GM23248 (cell line): ENCODE results near the gene ADRB2. TPM values are rescaled to one million over a fixed set of nuclear protein-coding genes. Genes with fewer than 3 reads are reported as not detected.
A peak's percentile ranks its signal among the peaks of the same experiment; 100 is the strongest.

Experiments used
- DNase-seq: peaks from one replicate; pipeline ENCODE4 v3.0.0-alpha.2; 2015
- H2AFZ ChIP-seq: fragments of 200-600 bp; sonication (generic); 2 replicates; pipeline ENCODE4 v1.6.1; 2016; ENCODE audit warnings: antibody characterized with exemption
- H3F3A ChIP-seq: fragments of 200-600 bp; sonication (generic); 2 replicates; pipeline ENCODE4 v1.6.1; 2016; ENCODE audit warnings: mild to moderate bottlenecking, antibody characterized with exemption, mixed run types; ENCODE audit not compliant: insufficient read depth
- H3K27ac ChIP-seq: fragments of 200-600 bp; sonication (generic); 2 replicates; pipeline ENCODE4 v1.5.1; 2016; ENCODE audit warnings: mild to moderate bottlenecking
- H3K27me3 ChIP-seq: fragments of 200-600 bp; sonication (generic); replicated peaks from 2 replicates; pipeline ENCODE4 v1.6.1; 2016; ENCODE audit warnings: mild to moderate bottlenecking; ENCODE audit not compliant: insufficient read depth
- H3K36me3 ChIP-seq: fragments of 200-600 bp; sonication (generic); 2 replicates; pipeline ENCODE4 v1.6.1; 2016; ENCODE audit warnings: low read depth, mild to moderate bottlenecking
- H3K4me1 ChIP-seq: fragments of 200-600 bp; sonication (generic); 2 replicates; pipeline ENCODE4 v1.6.1; 2016; ENCODE audit warnings: mild to moderate bottlenecking; ENCODE audit not compliant: insufficient read depth
- H3K4me2 ChIP-seq: fragments of 200-600 bp; sonication (generic); one replicate; pipeline ENCODE4 v1.6.1; 2016; ENCODE audit warnings: mild to moderate bottlenecking; ENCODE audit not compliant: unreplicated experiment
- H3K4me3 ChIP-seq: fragments of 200-600 bp; sonication (generic); 2 replicates; pipeline ENCODE4 v1.5.1; 2016; ENCODE audit warnings: mild to moderate bottlenecking
- H3K79me2 ChIP-seq: fragments of 200-600 bp; sonication (generic); 2 replicates; pipeline ENCODE4 v1.6.1; 2016; ENCODE audit warnings: mild to moderate bottlenecking; ENCODE audit not compliant: insufficient read depth
- H3K9ac ChIP-seq: fragments of 200-600 bp; sonication (generic); 2 replicates; pipeline ENCODE4 v1.6.1; 2016; ENCODE audit warnings: mild to moderate bottlenecking
- H3K9me2 ChIP-seq: fragments of 200-600 bp; sonication (generic); 2 replicates; pipeline ENCODE4 v1.6.1; 2016; ENCODE audit warnings: mixed run types, mild to moderate bottlenecking, moderate library complexity; ENCODE audit not compliant: insufficient read depth
- H3K9me3 ChIP-seq: fragments of 200-600 bp; sonication (generic); one replicate; pipeline ENCODE4 v1.6.1; 2017; ENCODE audit warnings: low read depth
- H4K20me1 ChIP-seq: fragments of 200-600 bp; sonication (generic); 2 replicates; pipeline ENCODE4 v1.6.0; 2016; ENCODE audit not compliant: insufficient read depth
- EZH2 ChIP-seq: fragments of 200-600 bp; sonication (generic); IDR thresholded peaks from 2 replicates; pipeline ENCODE4 v1.6.1; 2018; ENCODE audit warnings: antibody characterized with exemption, mild to moderate bottlenecking; ENCODE audit not compliant: insufficient read depth, poor library complexity, severe bottlenecking
- EZH2phosphoT487 ChIP-seq: fragments of 200-600 bp; sonication (generic); IDR thresholded peaks from 2 replicates; pipeline ENCODE4 v1.6.1; 2018; ENCODE audit warnings: antibody characterized with exemption, moderate library complexity, mild to moderate bottlenecking, low read depth; ENCODE audit not compliant: insufficient read depth
- WGBS, 2 experiments: methylation state at CpG; one replicate each; pipeline ENCODE4 v1.1.6; 2015 to 2017; ENCODE audit warnings: low lambda C conversion rate in 2 of 2, low coverage in 1 of 2; ENCODE audit errors: missing lambda C conversion rate in 2 of 2; 5-methylcytosine and 5-hydroxymethylcytosine counted together
- in situ Hi-C: fragments of 300-500 bp; cut with MboI; formaldehyde crosslinking; loops from 2 replicates; pipeline ENCODE4 v1.15.0; 2020
- polyA plus RNA-seq: library from polyadenylated mRNA; unstranded; fragments of >200 nt; fragmentation: Nextera tagmentation; extraction: Ambion mirVana; gene quantifications from 2 replicates; pipeline ENCODE4 v1.2.1, GENCODE V29; 2016
- total RNA-seq: library from RNA; depleted of rRNA; stranded (reverse); fragments of >200 nt; shearing (Covaris generic); gene quantifications from 2 replicates; pipeline ENCODE4 v1.2.3, GENCODE V29; 2014

Gene ADRB2
- total and polyA plus RNA-seq, 2 experiments from 2014 or later: 0.19 to 0.65 TPM

- WGBS, 2 experiments: 90 to 92% methylated on average over 2 of the region's 2 CpGs
- no peak for DNase-seq
- in situ Hi-C loops: no loop called here
Observed at GRCh38 chr5:148781766-148782165, 44.6 kb upstream of the ADRB2 start.

GRCh38 chr5:148785223-148785622 lies 41.2 kb upstream of the ADRB2 start:
- no peaks in the 10 kb centered on the region for H4K20me1 ChIP-seq
- TF ChIP-seq EZH2 (no peak), EZH2phosphoT487 (no peak)
- no peak overlapping the region for H3K4me2 ChIP-seq
- H2AFZ ChIP-seq: no peak overlapping the region
- H3K9ac ChIP-seq: no peak overlapping the region
- H3K36me3 ChIP-seq: no peaks in the 10 kb centered on the region
- H3K27me3 ChIP-seq: no peaks in the 10 kb centered on the region
- H3K27ac ChIP-seq: no peak overlapping the region
- H3K79me2 ChIP-seq: no peaks in the 10 kb centered on the region
- no peaks in the 10 kb centered on the region for H3F3A ChIP-seq
- no peaks in the 10 kb centered on the region for H3K9me2 ChIP-seq
- no peak for DNase-seq
- no peaks in the 10 kb centered on the region for H3K9me3 ChIP-seq
- H3K4me3 ChIP-seq: no peak overlapping the region
- H3K4me1 ChIP-seq: no peaks in the 10 kb centered on the region
- in situ Hi-C loops: no loop called here

More at GRCh38 chr5:148781766-148782165, 44.6 kb upstream of the ADRB2 start:
- Histone ChIP-seq H2AFZ (no peak overlapping the region), H3K27ac (no peak overlapping the region), H4K20me1 (no peaks in the 10 kb centered on the region), H3K27me3 (no peaks in the 10 kb centered on the region), H3K36me3 (no peaks in the 10 kb centered on the region), H3F3A (no peaks in the 10 kb centered on the region), H3K9me2 (no peaks in the 10 kb centered on the region), H3K9ac (no peak overlapping the region), H3K4me3 (no peak overlapping the region), H3K9me3 (no peaks in the 10 kb centered on the region), H3K4me1 (peaks cover 6% of the 10 kb centered on the region), H3K79me2 (no peaks in the 10 kb centered on the region), H3K4me2 (no peak overlapping the region)
- no peak for TF ChIP-seq EZH2phosphoT487
- TF ChIP-seq EZH2: no peak

- Histone ChIP-seq H3K9ac (no peak overlapping the region), H3K27ac (no peak overlapping the region), H3K79me2 (no peaks in the 10 kb centered on the region), H3F3A (no peaks in the 10 kb centered on the region), H3K36me3 (no peaks in the 10 kb centered on the region), H3K4me2 (no peak overlapping the region), H4K20me1 (no peaks in the 10 kb centered on the region), H3K9me3 (no peaks in the 10 kb centered on the region), H2AFZ (no peak overlapping the region), H3K4me3 (no peak overlapping the region), H3K9me2 (no peaks in the 10 kb centered on the region), H3K4me1 (peaks cover 7% of the 10 kb centered on the region; the same call in 1 of the 2 replicates), H3K27me3 (no peaks in the 10 kb centered on the region)
- TF ChIP-seq EZH2 (no peak), EZH2phosphoT487 (no peak)
- DNase-seq: peak; percentile 27
- in situ Hi-C loops: no loop called here
Observed at GRCh38 chr5:148786456-148786855, 40.0 kb upstream of the ADRB2 start.

GRCh38 chr5:148788636-148789035 lies 37.8 kb upstream of the ADRB2 start:
- no peaks in the 10 kb centered on the region for H3K79me2 ChIP-seq
- H3K9ac ChIP-seq: no peak overlapping the region
- WGBS, 2 experiments: 90 to 92% methylated on average over 6 of the region's 6 CpGs
- H3K4me2 ChIP-seq: no peak overlapping the region
- no peaks in the 10 kb centered on the region for H3K27me3 ChIP-seq
- no peaks in the 10 kb centered on the region for H3K36me3 ChIP-seq
- H4K20me1 ChIP-seq: no peaks in the 10 kb centered on the region
- in situ Hi-C loops: no loop called here
- H3F3A ChIP-seq: no peaks in the 10 kb centered on the region
- no peak overlapping the region for H2AFZ ChIP-seq
- no peaks in the 10 kb centered on the region for H3K9me2 ChIP-seq
- no peak for TF ChIP-seq EZH2
- H3K4me1 ChIP-seq: peaks cover 16% of the 10 kb centered on the region; the same call in 1 of the 2 replicates
- no peak overlapping the region for H3K4me3 ChIP-seq
- H3K27ac ChIP-seq: no peak overlapping the region
- H3K9me3 ChIP-seq: no peaks in the 10 kb centered on the region
- DNase-seq: peak; percentile 22
